ENCODE data around the gene OSBPL8.
A peak's percentile ranks its signal among the peaks of the same experiment; 100 is the strongest.

OSBPL8 gene

DNA sequence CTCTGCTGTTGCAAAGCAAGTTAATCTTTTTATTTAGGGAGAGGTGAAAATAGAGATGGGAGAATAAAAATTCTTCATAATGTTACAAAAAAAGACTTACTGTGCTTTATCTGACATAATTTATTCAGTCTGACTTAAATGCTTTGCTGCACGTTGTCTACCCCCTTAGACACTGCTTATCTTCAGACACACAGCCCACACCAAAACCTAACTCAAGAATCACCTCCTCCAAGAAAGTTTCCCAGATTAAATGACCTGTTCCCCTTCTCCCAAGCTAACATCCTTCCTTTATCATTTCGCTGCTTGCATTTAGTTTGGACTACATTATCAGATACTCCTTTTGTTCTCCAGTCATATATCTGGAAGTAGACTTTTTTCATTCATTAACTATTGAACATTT, 3.8 kb downstream of the OSBPL8 start:
- Histone ChIP-seq H3F3A (ENCODE audit: insufficient read depth) (peaks cover 16% of the 10 kb centered on the region; the same call in 1 of the 2 replicates), H3K36me3 (ENCODE audit: low read length) (no peaks in the 10 kb centered on the region), H3K9me3 (ENCODE audit: insufficient read depth, low read length) (no peaks in the 10 kb centered on the region), H3K4me2 (ENCODE audit: low read depth, low read length, poor library complexity, severe bottlenecking) (peak overlapping the region; percentile 55), H4K20me1 (ENCODE audit: low read depth, low read length) (peaks cover 4% of the 10 kb centered on the region), H3K9me2 (replicated peaks; ENCODE audit: insufficient read depth, low read length) (no peaks in the 10 kb centered on the region), H3K79me2 (ENCODE audit: insufficient read depth, low read length) (peaks cover 81% of the 10 kb centered on the region), H3K27ac (ENCODE audit: low read depth, low read length) (no peak overlapping the region), H3K4me3 (ENCODE audit: insufficient read depth, low read length, poor library complexity, severe bottlenecking) (no peak overlapping the region), H3K9ac (ENCODE audit: low read length) (no peak overlapping the region), H3K27me3 (ENCODE audit: low read length) (no peaks in the 10 kb centered on the region), H2AFZ (ENCODE audit: low read depth, low read length, severe bottlenecking) (no peak overlapping the region)
- TF ChIP-seq EZH2phosphoT487 (conservative IDR thresholded peaks at IDR 0.05; ENCODE audit: low read length) = no peak
- TF ChIP-seq, protein P1, sequence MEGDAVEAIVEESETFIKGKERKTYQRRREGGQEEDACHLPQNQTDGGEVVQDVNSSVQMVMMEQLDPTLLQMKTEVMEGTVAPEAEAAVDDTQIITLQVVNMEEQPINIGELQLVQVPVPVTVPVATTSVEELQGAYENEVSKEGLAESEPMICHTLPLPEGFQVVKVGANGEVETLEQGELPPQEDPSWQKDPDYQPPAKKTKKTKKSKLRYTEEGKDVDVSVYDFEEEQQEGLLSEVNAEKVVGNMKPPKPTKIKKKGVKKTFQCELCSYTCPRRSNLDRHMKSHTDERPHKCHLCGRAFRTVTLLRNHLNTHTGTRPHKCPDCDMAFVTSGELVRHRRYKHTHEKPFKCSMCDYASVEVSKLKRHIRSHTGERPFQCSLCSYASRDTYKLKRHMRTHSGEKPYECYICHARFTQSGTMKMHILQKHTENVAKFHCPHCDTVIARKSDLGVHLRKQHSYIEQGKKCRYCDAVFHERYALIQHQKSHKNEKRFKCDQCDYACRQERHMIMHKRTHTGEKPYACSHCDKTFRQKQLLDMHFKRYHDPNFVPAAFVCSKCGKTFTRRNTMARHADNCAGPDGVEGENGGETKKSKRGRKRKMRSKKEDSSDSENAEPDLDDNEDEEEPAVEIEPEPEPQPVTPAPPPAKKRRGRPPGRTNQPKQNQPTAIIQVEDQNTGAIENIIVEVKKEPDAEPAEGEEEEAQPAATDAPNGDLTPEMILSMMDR (IDR thresholded peaks at IDR 0.05; ENCODE audit: insufficient read depth, low read length, poor library complexity, severe bottlenecking) = no peak

DNA sequence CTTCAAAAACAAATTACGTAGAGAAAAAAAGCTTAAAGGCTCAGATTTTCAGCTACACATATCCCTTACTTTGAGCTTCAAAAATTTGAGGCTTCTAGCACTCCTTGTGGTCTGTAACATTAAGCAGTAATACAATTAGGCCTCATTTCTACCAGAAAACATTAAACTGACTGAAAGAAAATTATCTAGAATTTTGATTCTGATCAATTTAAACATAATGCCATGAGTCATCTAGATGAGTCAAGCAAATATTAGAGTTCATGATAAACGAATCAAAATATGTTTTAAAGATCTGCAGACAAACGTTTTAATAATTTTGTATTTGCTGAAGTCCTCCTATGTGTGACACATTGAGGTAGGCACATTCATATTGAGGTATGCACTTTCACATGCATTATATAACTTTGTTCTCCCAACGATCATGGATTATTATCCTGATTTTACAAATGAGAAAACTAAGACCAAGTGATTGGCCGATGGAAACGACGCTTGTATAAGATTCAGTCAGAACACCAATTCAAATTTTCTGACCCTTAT, 4.3 kb downstream of the OSBPL8 start:
- H4K20me1 ChIP-seq (ENCODE audit: low read depth, low read length) = peaks cover 4% of the 10 kb centered on the region
- peak overlapping the region; percentile 51; the same call in 1 of the 2 replicates for H3K27ac ChIP-seq (ENCODE audit: low read depth, low read length)
- H3K36me3 ChIP-seq (ENCODE audit: low read length) = no peaks in the 10 kb centered on the region
- no peaks in the 10 kb centered on the region for H3K9me2 ChIP-seq (replicated peaks; ENCODE audit: insufficient read depth, low read length)
- no peak overlapping the region for H2AFZ ChIP-seq (ENCODE audit: low read depth, low read length, severe bottlenecking)
- TF ChIP-seq, protein P1 (IDR thresholded peaks at IDR 0.05; ENCODE audit: insufficient read depth, low read length, poor library complexity, severe bottlenecking) = no peak
- no peak for TF ChIP-seq EZH2phosphoT487 (conservative IDR thresholded peaks at IDR 0.05; ENCODE audit: low read length)
- no peaks in the 10 kb centered on the region for H3K9me3 ChIP-seq (ENCODE audit: insufficient read depth, low read length)
- H3K79me2 ChIP-seq (ENCODE audit: insufficient read depth, low read length) = peaks cover 86% of the 10 kb centered on the region
- H3F3A ChIP-seq (ENCODE audit: insufficient read depth) = peaks cover 16% of the 10 kb centered on the region; the same call in 1 of the 2 replicates
- no peak overlapping the region for H3K4me3 ChIP-seq (ENCODE audit: insufficient read depth, low read length, poor library complexity, severe bottlenecking)
- H3K4me2 ChIP-seq (ENCODE audit: low read depth, low read length, poor library complexity, severe bottlenecking) = peak overlapping the region; percentile 55
- H3K9ac ChIP-seq (ENCODE audit: low read length) = no peak overlapping the region
- no peaks in the 10 kb centered on the region for H3K27me3 ChIP-seq (ENCODE audit: low read length)

DNA sequence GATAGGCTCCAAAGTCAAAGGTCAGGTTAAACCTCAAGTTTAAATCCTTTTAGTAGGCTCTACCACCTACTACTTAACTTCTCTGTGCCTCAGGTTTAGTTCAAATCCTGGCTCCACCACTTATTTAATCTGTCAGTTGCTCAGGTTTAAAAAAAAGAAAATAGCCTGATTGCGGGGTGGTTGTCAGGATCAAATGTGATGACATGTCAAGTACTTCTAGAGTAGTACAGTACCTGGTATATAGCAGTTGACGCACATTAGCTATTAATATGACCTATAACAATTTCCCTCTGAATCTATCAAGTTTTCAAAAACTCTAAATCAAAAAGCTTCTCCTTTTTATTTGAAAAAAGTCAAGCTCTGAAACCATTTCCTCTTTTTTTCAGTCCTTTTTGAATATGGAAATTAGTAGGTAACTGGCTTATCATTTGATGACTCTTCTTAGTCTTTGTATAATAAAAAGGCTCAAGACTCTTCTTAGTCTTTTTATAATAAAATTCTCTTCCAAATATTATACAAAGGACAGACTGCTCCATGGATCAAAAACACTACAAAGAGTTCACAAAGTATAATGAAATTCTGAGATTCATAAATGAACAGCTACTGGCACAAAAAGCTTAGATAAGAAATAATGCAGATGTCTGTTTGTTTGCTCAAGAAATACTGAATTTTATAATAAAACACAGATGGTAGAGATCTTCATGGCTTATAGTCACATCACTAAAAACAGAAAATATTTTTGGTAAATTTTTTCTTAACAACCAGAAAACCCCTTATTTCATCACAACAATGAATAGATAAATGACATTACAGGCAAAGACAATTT, 5.0 kb downstream of the OSBPL8 start:
- Histone ChIP-seq H3K4me3 (ENCODE audit: insufficient read depth, low read length, poor library complexity, severe bottlenecking) (no peak overlapping the region), H2AFZ (ENCODE audit: low read depth, low read length, severe bottlenecking) (no peak overlapping the region), H3K79me2 (ENCODE audit: insufficient read depth, low read length) (peaks cover 89% of the 10 kb centered on the region), H3K27me3 (ENCODE audit: low read length) (no peaks in the 10 kb centered on the region), H4K20me1 (ENCODE audit: low read depth, low read length) (peaks cover 4% of the 10 kb centered on the region), H3K27ac (ENCODE audit: low read depth, low read length) (peak overlapping the region; percentile 51), H3F3A (ENCODE audit: insufficient read depth) (peaks cover 16% of the 10 kb centered on the region; the same call in 1 of the 2 replicates), H3K4me2 (ENCODE audit: low read depth, low read length, poor library complexity, severe bottlenecking) (peak overlapping the region; percentile 55), H3K9ac (ENCODE audit: low read length) (peak overlapping the region; percentile 10; the same call in 1 of the 2 replicates), H3K36me3 (ENCODE audit: low read length) (no peaks in the 10 kb centered on the region), H3K9me2 (replicated peaks; ENCODE audit: insufficient read depth, low read length) (no peaks in the 10 kb centered on the region), H3K9me3 (ENCODE audit: insufficient read depth, low read length) (no peaks in the 10 kb centered on the region)
- no peak for TF ChIP-seq EZH2phosphoT487 (conservative IDR thresholded peaks at IDR 0.05; ENCODE audit: low read length)
- TF ChIP-seq, protein P1 (IDR thresholded peaks at IDR 0.05; ENCODE audit: insufficient read depth, low read length, poor library complexity, severe bottlenecking) = no peak
